WTC11 (cell line): ENCODE results near the gene COL5A3. TPM values are rescaled to one million over a fixed set of nuclear protein-coding genes. Genes with fewer than 3 reads are reported as not detected.

ENCODE experiments used
- ATAC-seq: fragments of 200-7000 bp; cut with Tn5 transposase; 2 replicates; pipeline ENCODE4 v1.10.0; 2021; ENCODE audit warnings: mild to moderate bottlenecking, moderate library complexity
- CTCF ChIA-PET: fragments of 300-600 bp; sonication (Branson Sonifier 250); formaldehyde crosslinking; loops from one replicate; lab custom pipeline; 2021; ENCODE audit warnings: antibody characterized with exemption; lab: Charles Lee
- POLR2A ChIA-PET: fragments of 350-600 bp; sonication (Branson Sonifier 250); formaldehyde crosslinking; loops from one replicate; lab custom pipeline; 2021; ENCODE audit warnings: antibody characterized with exemption; lab: Charles Lee
- DNase-seq: peaks from one replicate; pipeline ENCODE4 v3.0.0; 2021; ENCODE audit warnings: low spot score
- H3K27ac Mint-ChIP-seq: 2 replicates; pipeline ENCODE4 v1.8.0; 2021; ENCODE audit warnings: mixed read lengths
- H3K27me3 Mint-ChIP-seq: 2 replicates; pipeline ENCODE4 v1.8.0; 2021; ENCODE audit warnings: low read depth, mild to moderate bottlenecking, moderate library complexity, mixed read lengths
- H3K36me3 Mint-ChIP-seq: 2 replicates; pipeline ENCODE4 v1.8.0; 2021; ENCODE audit warnings: mixed read lengths
- H3K4me1 Mint-ChIP-seq: 2 replicates; pipeline ENCODE4 v1.8.0; 2022; ENCODE audit warnings: mixed read lengths
- H3K4me3 Mint-ChIP-seq: 2 replicates; pipeline ENCODE4 v1.8.0; 2021; ENCODE audit warnings: mild to moderate bottlenecking, moderate library complexity, mixed read lengths
- H3K9me3 Mint-ChIP-seq: 2 replicates; pipeline ENCODE4 v1.8.0; 2021; ENCODE audit warnings: mixed read lengths
- AR ChIP-seq: fragments of 250-450 bp; sonication (Bioruptor Pico); IDR thresholded peaks from 2 replicates; pipeline ENCODE4 v1.9.0; 2021; ENCODE audit warnings: mild to moderate bottlenecking
- CDX4 ChIP-seq: fragments of 250-450 bp; sonication (Bioruptor Pico); IDR thresholded peaks from 2 replicates; pipeline ENCODE4 v1.9.0; 2021; ENCODE audit warnings: moderate library complexity, mild to moderate bottlenecking, inconsistent platforms, borderline replicate concordance
- CTCF ChIP-seq: fragments of 200-600 bp; IDR thresholded peaks from 2 replicates; pipeline ENCODE4 v1.8.0; 2022; ENCODE audit warnings: antibody characterized with exemption
- E2F4 ChIP-seq: sonication (generic); formaldehyde crosslinking; IDR thresholded peaks from 2 replicates; pipeline ENCODE4 v1.8.1; 2022; ENCODE audit warnings: low read depth, mild to moderate bottlenecking, moderate library complexity, missing genetic modification reagents, borderline replicate concordance
- FOXJ3 ChIP-seq: sonication (generic); formaldehyde crosslinking; IDR thresholded peaks from 2 replicates; pipeline ENCODE4 v1.9.0; 2021; ENCODE audit warnings: missing genetic modification reagents, mild to moderate bottlenecking, borderline replicate concordance
- GTF2I ChIP-seq: fragments of 250-450 bp; sonication (Bioruptor Pico); conservative IDR thresholded peaks from 2 replicates; pipeline ENCODE4 v1.4.0; 2021; ENCODE audit warnings: mild to moderate bottlenecking
- JAZF1 ChIP-seq: fragments of 250-450 bp; sonication (Bioruptor Pico); IDR thresholded peaks from 2 replicates; pipeline ENCODE4 v1.9.0; 2021; ENCODE audit warnings: moderate library complexity, mild to moderate bottlenecking, inconsistent platforms
- NFE2L1 ChIP-seq: sonication (generic); formaldehyde crosslinking; IDR thresholded peaks from 2 replicates; pipeline ENCODE4 v1.8.1; 2023; ENCODE audit warnings: missing genetic modification reagents
- NR1H2 ChIP-seq: sonication (generic); formaldehyde crosslinking; IDR thresholded peaks from 2 replicates; pipeline ENCODE4 v1.9.0; 2021; ENCODE audit warnings: mild to moderate bottlenecking, moderate library complexity, missing genetic modification reagents
- TEAD4 ChIP-seq: sonication (generic); formaldehyde crosslinking; IDR thresholded peaks from 2 replicates; pipeline ENCODE4 v1.8.0; 2022; ENCODE audit warnings: mild to moderate bottlenecking, missing genetic modification reagents
- ZBTB43 ChIP-seq: sonication (generic); formaldehyde crosslinking; IDR thresholded peaks from 2 replicates; pipeline ENCODE4 v1.8.1; 2023; ENCODE audit warnings: mild to moderate bottlenecking, missing genetic modification reagents
- ZNF121 ChIP-seq: sonication (generic); formaldehyde crosslinking; IDR thresholded peaks from 2 replicates; pipeline ENCODE4 v1.8.0; 2023; ENCODE audit warnings: missing genetic modification reagents
- ZNF416 ChIP-seq: fragments of 250-450 bp; sonication (Bioruptor Pico); IDR thresholded peaks from 2 replicates; pipeline ENCODE4 v1.9.0; 2021; ENCODE audit warnings: mild to moderate bottlenecking, inconsistent platforms
- total RNA-seq: library from RNA; stranded (reverse); gene quantifications from 3 replicates; pipeline ENCODE4 v1.2.3, GENCODE V29; 2021
- TF ChIP-seq, protein P1 (sequence below): fragments of 250-450 bp; sonication (Bioruptor Pico); IDR thresholded peaks from 2 replicates; pipeline ENCODE4 v1.9.0; 2021; ENCODE audit warnings: mild to moderate bottlenecking
- TF ChIP-seq, protein P2 (sequence below): sonication (generic); formaldehyde crosslinking; IDR thresholded peaks from 2 replicates; pipeline ENCODE4 v1.8.0; 2023; ENCODE audit warnings: mild to moderate bottlenecking, missing genetic modification reagents
- TF ChIP-seq, protein P3 (sequence below): sonication (generic); formaldehyde crosslinking; IDR thresholded peaks from 2 replicates; pipeline ENCODE4 v1.8.0; 2023; ENCODE audit warnings: missing genetic modification reagents

COL5A3 gene
- total RNA-seq, 1 experiment from 2014 or later: 0.81 TPM

GRCh38 chr19:9995999-9996398 lies 14.3 kb downstream of the COL5A3 start:
- ATAC-seq (no peak), DNase-seq (no peak)
- Mint-ChIP-seq H3K27me3 (peaks cover 17% of the 10 kb centered on the region), H3K9me3 (peaks cover 2% of the 10 kb centered on the region; the same call in 1 of the 2 replicates), H3K36me3 (no peaks in the 10 kb centered on the region), H3K4me3 (no peak overlapping the region), H3K27ac (no peak overlapping the region), H3K4me1 (peaks cover 6% of the 10 kb centered on the region)
- CTCF ChIA-PET: interaction anchor here (1.0 kb wide), 1 partner anchor 65 kb away, joined by 3 read pairs; no protein-coding TSS in a partner anchor
- POLR2A ChIA-PET: no interaction called here
- no peak for TF ChIP-seq NFE2L1 (CRISPR knock-in tag)
- TF ChIP-seq NR1H2 (CRISPR knock-in tag): no peak
- TF ChIP-seq, protein P1, sequence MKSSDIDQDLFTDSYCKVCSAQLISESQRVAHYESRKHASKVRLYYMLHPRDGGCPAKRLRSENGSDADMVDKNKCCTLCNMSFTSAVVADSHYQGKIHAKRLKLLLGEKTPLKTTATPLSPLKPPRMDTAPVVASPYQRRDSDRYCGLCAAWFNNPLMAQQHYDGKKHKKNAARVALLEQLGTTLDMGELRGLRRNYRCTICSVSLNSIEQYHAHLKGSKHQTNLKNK (CRISPR knock-in tag): no peak
- no peak for TF ChIP-seq AR (CRISPR knock-in tag)
- TF ChIP-seq ZNF121 (CRISPR knock-in tag): no peak
- no peak for TF ChIP-seq CTCF
- no peak for TF ChIP-seq CDX4 (CRISPR knock-in tag)
- TF ChIP-seq JAZF1 (CRISPR knock-in tag): no peak
- no peak for TF ChIP-seq GTF2I (CRISPR knock-in tag)
- TF ChIP-seq, protein P2, sequence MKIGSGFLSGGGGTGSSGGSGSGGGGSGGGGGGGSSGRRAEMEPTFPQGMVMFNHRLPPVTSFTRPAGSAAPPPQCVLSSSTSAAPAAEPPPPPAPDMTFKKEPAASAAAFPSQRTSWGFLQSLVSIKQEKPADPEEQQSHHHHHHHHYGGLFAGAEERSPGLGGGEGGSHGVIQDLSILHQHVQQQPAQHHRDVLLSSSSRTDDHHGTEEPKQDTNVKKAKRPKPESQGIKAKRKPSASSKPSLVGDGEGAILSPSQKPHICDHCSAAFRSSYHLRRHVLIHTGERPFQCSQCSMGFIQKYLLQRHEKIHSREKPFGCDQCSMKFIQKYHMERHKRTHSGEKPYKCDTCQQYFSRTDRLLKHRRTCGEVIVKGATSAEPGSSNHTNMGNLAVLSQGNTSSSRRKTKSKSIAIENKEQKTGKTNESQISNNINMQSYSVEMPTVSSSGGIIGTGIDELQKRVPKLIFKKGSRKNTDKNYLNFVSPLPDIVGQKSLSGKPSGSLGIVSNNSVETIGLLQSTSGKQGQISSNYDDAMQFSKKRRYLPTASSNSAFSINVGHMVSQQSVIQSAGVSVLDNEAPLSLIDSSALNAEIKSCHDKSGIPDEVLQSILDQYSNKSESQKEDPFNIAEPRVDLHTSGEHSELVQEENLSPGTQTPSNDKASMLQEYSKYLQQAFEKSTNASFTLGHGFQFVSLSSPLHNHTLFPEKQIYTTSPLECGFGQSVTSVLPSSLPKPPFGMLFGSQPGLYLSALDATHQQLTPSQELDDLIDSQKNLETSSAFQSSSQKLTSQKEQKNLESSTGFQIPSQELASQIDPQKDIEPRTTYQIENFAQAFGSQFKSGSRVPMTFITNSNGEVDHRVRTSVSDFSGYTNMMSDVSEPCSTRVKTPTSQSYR (CRISPR knock-in tag): no peak
- TF ChIP-seq ZNF416 (CRISPR knock-in tag): no peak
- TF ChIP-seq ZBTB43 (CRISPR knock-in tag): no peak
- no peak for TF ChIP-seq TEAD4 (CRISPR knock-in tag)

DNA sequence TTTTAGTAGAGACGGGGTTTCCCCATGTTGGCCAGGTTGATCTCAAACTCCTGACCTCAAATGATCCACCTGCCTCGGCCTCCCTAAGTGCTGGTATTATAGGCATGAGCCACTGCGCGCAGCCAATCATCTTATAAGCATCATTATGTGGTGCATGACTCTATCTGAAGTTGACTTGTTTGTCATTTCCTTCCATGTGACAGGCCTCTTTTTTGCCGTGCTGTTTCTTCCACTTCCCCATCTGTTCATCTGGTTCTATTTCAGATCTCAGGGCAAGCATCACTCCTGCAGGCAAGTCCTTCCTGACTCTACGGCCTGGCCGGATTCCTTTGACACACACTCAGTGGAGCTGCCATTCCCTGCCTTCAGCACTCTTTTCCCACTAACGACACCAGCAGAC lies 15.2 kb downstream of the COL5A3 start:
- ATAC-seq: no peak
- H3K4me3 Mint-ChIP-seq: no peak overlapping the region
- peaks cover 15% of the 10 kb centered on the region for H3K27me3 Mint-ChIP-seq
- no peaks in the 10 kb centered on the region for H3K36me3 Mint-ChIP-seq
- no peak for DNase-seq
- peaks cover 2% of the 10 kb centered on the region for H3K4me1 Mint-ChIP-seq
- ChIA-PET CTCF (no interaction called here), POLR2A (no interaction called here)
- TF ChIP-seq FOXJ3 (CRISPR knock-in tag) (no peak), E2F4 (CRISPR knock-in tag) (no peak)
- TF ChIP-seq, protein P3, sequence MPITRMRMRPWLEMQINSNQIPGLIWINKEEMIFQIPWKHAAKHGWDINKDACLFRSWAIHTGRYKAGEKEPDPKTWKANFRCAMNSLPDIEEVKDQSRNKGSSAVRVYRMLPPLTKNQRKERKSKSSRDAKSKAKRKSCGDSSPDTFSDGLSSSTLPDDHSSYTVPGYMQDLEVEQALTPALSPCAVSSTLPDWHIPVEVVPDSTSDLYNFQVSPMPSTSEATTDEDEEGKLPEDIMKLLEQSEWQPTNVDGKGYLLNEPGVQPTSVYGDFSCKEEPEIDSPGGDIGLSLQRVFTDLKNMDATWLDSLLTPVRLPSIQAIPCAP: no peak
- H3K9me3 Mint-ChIP-seq: peaks cover 2% of the 10 kb centered on the region; the same call in 1 of the 2 replicates
- no peak overlapping the region for H3K27ac Mint-ChIP-seq
